HL-60 (cell line): ENCODE measurements around the gene SIPA1L3.

Source experiments
- CTCF ChIP-seq: IDR thresholded peaks from one replicate; pipeline ENCODE4 v1.5.1; 2011; ENCODE audit warnings: low read length, control low read depth, inconsistent platforms; ENCODE audit not compliant: insufficient read depth
- POLR2AphosphoS5 ChIP-seq: IDR thresholded peaks from 2 replicates; pipeline ENCODE4 v1.6.1; 2012; ENCODE audit warnings: low read depth
- SPI1 ChIP-seq: IDR thresholded peaks from 2 replicates; pipeline ENCODE4 v1.6.1; 2012; ENCODE audit warnings: low read depth, mild to moderate bottlenecking, borderline replicate concordance
- TF ChIP-seq, protein P1 (sequence below): IDR thresholded peaks from 2 replicates; pipeline ENCODE4 v1.6.1; 2012; ENCODE audit warnings: low read depth; ENCODE audit not compliant: insufficient replicate concordance

DNA sequence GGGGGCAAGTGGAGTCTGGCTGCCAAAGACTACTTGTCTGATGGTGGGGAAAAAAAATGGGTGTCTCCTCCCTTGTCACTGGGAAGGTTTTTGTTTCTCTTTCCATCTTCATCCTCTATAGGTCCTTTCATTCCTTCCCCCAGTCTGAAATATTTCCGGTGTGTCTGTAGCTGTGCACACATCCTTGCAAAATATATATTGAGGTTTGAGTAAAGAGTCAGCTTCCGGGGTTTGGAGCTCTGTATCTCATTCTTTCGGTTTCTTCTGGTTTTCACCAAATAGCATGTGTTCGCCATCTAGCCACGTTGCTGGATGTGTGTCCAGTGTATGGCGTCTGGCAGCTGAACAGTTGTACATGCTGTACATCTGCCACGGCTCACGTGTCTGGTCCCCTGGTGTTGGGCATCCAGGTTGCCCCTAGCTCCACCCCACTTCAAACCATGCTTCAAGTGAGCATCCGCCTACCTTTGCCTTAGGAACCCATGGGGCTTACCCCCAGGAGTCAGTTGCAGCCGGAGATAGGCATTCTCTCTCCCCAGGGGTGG is 142.2 kb downstream of the SIPA1L3 start:
- TF ChIP-seq, protein P1, sequence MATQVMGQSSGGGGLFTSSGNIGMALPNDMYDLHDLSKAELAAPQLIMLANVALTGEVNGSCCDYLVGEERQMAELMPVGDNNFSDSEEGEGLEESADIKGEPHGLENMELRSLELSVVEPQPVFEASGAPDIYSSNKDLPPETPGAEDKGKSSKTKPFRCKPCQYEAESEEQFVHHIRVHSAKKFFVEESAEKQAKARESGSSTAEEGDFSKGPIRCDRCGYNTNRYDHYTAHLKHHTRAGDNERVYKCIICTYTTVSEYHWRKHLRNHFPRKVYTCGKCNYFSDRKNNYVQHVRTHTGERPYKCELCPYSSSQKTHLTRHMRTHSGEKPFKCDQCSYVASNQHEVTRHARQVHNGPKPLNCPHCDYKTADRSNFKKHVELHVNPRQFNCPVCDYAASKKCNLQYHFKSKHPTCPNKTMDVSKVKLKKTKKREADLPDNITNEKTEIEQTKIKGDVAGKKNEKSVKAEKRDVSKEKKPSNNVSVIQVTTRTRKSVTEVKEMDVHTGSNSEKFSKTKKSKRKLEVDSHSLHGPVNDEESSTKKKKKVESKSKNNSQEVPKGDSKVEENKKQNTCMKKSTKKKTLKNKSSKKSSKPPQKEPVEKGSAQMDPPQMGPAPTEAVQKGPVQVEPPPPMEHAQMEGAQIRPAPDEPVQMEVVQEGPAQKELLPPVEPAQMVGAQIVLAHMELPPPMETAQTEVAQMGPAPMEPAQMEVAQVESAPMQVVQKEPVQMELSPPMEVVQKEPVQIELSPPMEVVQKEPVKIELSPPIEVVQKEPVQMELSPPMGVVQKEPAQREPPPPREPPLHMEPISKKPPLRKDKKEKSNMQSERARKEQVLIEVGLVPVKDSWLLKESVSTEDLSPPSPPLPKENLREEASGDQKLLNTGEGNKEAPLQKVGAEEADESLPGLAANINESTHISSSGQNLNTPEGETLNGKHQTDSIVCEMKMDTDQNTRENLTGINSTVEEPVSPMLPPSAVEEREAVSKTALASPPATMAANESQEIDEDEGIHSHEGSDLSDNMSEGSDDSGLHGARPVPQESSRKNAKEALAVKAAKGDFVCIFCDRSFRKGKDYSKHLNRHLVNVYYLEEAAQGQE: peak; percentile 26
- TF ChIP-seq POLR2AphosphoS5 (peak; percentile 58), CTCF (no peak), SPI1 (no peak)
